SK-N-SH treated with all-trans-retinoic acid at 6 μM for 48 hours (cell line): ENCODE measurements around the gene SLC6A19.

Source experiments
- ATAC-seq: fragments of 200-7000 bp; cut with Tn5 transposase; 3 replicates; pipeline ENCODE4 v1.9.1; 2020; ENCODE audit warnings: mild to moderate bottlenecking, moderate library complexity
- ARNTL ChIP-seq: fragments of 450-650 bp; formaldehyde crosslinking; IDR thresholded peaks from 2 replicates; pipeline ENCODE4 v1.5.0; 2020; ENCODE audit warnings: low read depth, mild to moderate bottlenecking, moderate library complexity, borderline replicate concordance
- CREB5 ChIP-seq: fragments of 250-450 bp; sonication (Bioruptor Pico); IDR thresholded peaks from 2 replicates; pipeline ENCODE4 v1.5.1; 2020; ENCODE audit warnings: low read depth, mild to moderate bottlenecking, moderate library complexity
- CSDC2 ChIP-seq: fragments of 250-450 bp; sonication (Bioruptor Pico); IDR thresholded peaks from 2 replicates; pipeline ENCODE4 v1.5.0; 2020; ENCODE audit warnings: mild to moderate bottlenecking, moderate library complexity
- CSRNP3 ChIP-seq: fragments of 250-450 bp; sonication (Bioruptor Pico); IDR thresholded peaks from 2 replicates; pipeline ENCODE4 v1.5.1; 2021; ENCODE audit warnings: mild to moderate bottlenecking, moderate library complexity
- ESRRG ChIP-seq: fragments of 250-450 bp; sonication (Bioruptor Pico); IDR thresholded peaks from 2 replicates; pipeline ENCODE4 v1.6.1; 2021; ENCODE audit warnings: mild to moderate bottlenecking
- GLIS3 ChIP-seq: fragments of 250-450 bp; sonication (Bioruptor Pico); IDR thresholded peaks from 2 replicates; pipeline ENCODE4 v1.5.0; 2020; ENCODE audit warnings: mild to moderate bottlenecking, moderate library complexity
- OSR1 ChIP-seq: fragments of 250-450 bp; sonication (Bioruptor Pico); IDR thresholded peaks from 2 replicates; pipeline ENCODE4 v1.8.0; 2022; ENCODE audit warnings: moderate library complexity, mild to moderate bottlenecking, inconsistent platforms
- PATZ1 ChIP-seq: fragments of 250-450 bp; sonication (Bioruptor Pico); IDR thresholded peaks from 2 replicates; pipeline ENCODE4 v1.8.0; 2020; ENCODE audit warnings: mild to moderate bottlenecking, moderate library complexity, borderline replicate concordance
- POU6F1 ChIP-seq: fragments of 250-450 bp; sonication (Bioruptor Pico); IDR thresholded peaks from 2 replicates; pipeline ENCODE4 v1.8.0; 2021; ENCODE audit warnings: low read depth, mild to moderate bottlenecking, moderate library complexity, borderline replicate concordance
- PPARA ChIP-seq: fragments of 250-450 bp; sonication (Bioruptor Pico); IDR thresholded peaks from 2 replicates; pipeline ENCODE4 v1.5.0; 2020; ENCODE audit warnings: mild to moderate bottlenecking, borderline replicate concordance
- RARB ChIP-seq: fragments of 250-450 bp; sonication (Bioruptor Pico); IDR thresholded peaks from 2 replicates; pipeline ENCODE4 v1.8.0; 2021; ENCODE audit warnings: mild to moderate bottlenecking, moderate library complexity
- SNAI2 ChIP-seq: fragments of 250-450 bp; sonication (Bioruptor Pico); IDR thresholded peaks from 2 replicates; pipeline ENCODE4 v1.5.0; 2020; ENCODE audit warnings: mild to moderate bottlenecking, moderate library complexity
- TSHZ2 ChIP-seq: fragments of 250-450 bp; sonication (Bioruptor Pico); IDR thresholded peaks from 2 replicates; pipeline ENCODE4 v1.5.0; 2020; ENCODE audit warnings: mild to moderate bottlenecking, moderate library complexity
- ZFP30 ChIP-seq: fragments of 450-650 bp; formaldehyde crosslinking; IDR thresholded peaks from 2 replicates; pipeline ENCODE4 v1.5.0; 2022; ENCODE audit warnings: mild to moderate bottlenecking, moderate library complexity
- ZNF565 ChIP-seq: fragments of 450-650 bp; formaldehyde crosslinking; conservative IDR thresholded peaks from 2 replicates; pipeline ENCODE4 v1.5.0; 2020; ENCODE audit warnings: low read depth, mild to moderate bottlenecking, moderate library complexity
- ZNF70 ChIP-seq: fragments of 450-650 bp; formaldehyde crosslinking; IDR thresholded peaks from 2 replicates; pipeline ENCODE4 v1.5.0; 2020; ENCODE audit warnings: mild to moderate bottlenecking, moderate library complexity
- ZNF8 ChIP-seq: fragments of 450-650 bp; formaldehyde crosslinking; IDR thresholded peaks from 2 replicates; pipeline ENCODE4 v1.5.0; 2020; ENCODE audit warnings: mild to moderate bottlenecking, moderate library complexity

SLC6A19 gene

GRCh38 chr5:1220351-1220750, 19.0 kb downstream of the SLC6A19 start (continued):
- TF ChIP-seq TSHZ2 (no peak), PPARA (CRISPR knock-in tag) (no peak), GLIS3 (CRISPR knock-in tag) (no peak), PATZ1 (CRISPR knock-in tag) (no peak)

- TF ChIP-seq PATZ1 (CRISPR knock-in tag) (no peak), CREB5 (CRISPR knock-in tag) (no peak), PPARA (CRISPR knock-in tag) (no peak), ESRRG (CRISPR knock-in tag) (no peak), RARB (CRISPR knock-in tag) (no peak), OSR1 (CRISPR knock-in tag) (no peak)
- no peak for ATAC-seq
These were observed 19.4 kb downstream of the SLC6A19 start for GRCh38 chr5:1220831-1221230.

- ATAC-seq = no peak
- TF ChIP-seq CSDC2 (CRISPR knock-in tag) (no peak), ZFP30 (CRISPR knock-in tag) (no peak), CREB5 (CRISPR knock-in tag) (no peak), PATZ1 (CRISPR knock-in tag) (no peak), CSRNP3 (CRISPR knock-in tag) (no peak), TSHZ2 (no peak), SNAI2 (CRISPR knock-in tag) (no peak), ZNF8 (CRISPR knock-in tag) (no peak), GLIS3 (CRISPR knock-in tag) (no peak), ZNF565 (CRISPR knock-in tag) (no peak), ARNTL (no peak), POU6F1 (CRISPR knock-in tag) (no peak), ZNF70 (CRISPR knock-in tag) (no peak)
- TF ChIP-seq, all 23 proteins: peak for 0
These were observed 20.3 kb downstream of the SLC6A19 start for GRCh38 chr5:1221721-1222120.
